HL-60/S4 treated with retinoic acid at 250 ng/mL for 4 days and 3 days (cell line): ENCODE data around the gene SPSB2.

Source experiments
- in situ Hi-C: fragments of 300-500 bp; cut with MboI; formaldehyde crosslinking; loops from 2 replicates; pipeline ENCODE4 v1.7.0; 2022; ENCODE audit warnings: low sequenced_read_pairs

The SPSB2 gene

GRCh38 chr12:6822426-6823135 lies 50.5 kb downstream of the SPSB2 start:
- in situ Hi-C loops, result loop anchor here (10.0 kb wide), 1 partner anchor 208 kb away; no protein-coding TSS in a partner anchor

- in situ Hi-C loops, result loop anchor here (10.0 kb wide), 1 partner anchor 207 kb away; no protein-coding TSS in a partner anchor
These were observed 51.3 kb downstream of the SPSB2 start, which contains the start of gene GPR162 for GRCh38 chr12:6821591-6822425. Gene GPR162, plus strand, starts transcription at chr12:6821821. Its CDS starts 2,078 bp downstream, at chr12:6823899.
